ENCODE results near the gene ZNF695.

DNA sequence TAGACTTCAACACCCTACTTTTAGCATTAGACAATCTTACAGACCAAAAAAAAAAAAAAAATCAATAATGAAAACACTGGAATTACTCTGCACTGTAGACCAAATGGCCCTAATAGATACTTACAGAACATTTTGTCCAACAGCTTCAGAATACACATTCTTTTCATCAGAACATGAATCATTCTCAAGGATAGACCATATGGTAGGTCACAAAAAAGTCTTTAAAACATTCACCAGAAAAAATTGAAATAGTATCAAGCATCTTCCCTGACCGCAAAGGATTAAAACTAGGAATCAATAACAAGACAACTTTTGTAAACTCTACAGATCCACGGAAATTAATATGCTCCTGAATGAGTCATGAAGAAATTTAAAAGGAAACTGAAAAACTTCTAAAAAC is 48.2 kb upstream of the ZNF695 start:
- TF ChIP-seq, protein P1, sequence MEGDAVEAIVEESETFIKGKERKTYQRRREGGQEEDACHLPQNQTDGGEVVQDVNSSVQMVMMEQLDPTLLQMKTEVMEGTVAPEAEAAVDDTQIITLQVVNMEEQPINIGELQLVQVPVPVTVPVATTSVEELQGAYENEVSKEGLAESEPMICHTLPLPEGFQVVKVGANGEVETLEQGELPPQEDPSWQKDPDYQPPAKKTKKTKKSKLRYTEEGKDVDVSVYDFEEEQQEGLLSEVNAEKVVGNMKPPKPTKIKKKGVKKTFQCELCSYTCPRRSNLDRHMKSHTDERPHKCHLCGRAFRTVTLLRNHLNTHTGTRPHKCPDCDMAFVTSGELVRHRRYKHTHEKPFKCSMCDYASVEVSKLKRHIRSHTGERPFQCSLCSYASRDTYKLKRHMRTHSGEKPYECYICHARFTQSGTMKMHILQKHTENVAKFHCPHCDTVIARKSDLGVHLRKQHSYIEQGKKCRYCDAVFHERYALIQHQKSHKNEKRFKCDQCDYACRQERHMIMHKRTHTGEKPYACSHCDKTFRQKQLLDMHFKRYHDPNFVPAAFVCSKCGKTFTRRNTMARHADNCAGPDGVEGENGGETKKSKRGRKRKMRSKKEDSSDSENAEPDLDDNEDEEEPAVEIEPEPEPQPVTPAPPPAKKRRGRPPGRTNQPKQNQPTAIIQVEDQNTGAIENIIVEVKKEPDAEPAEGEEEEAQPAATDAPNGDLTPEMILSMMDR (IDR thresholded peaks at IDR 0.05): no peak
- no peak for TF ChIP-seq EZH2 (IDR thresholded peaks at IDR 0.05)
- TF ChIP-seq EZH2phosphoT487 (IDR thresholded peaks at IDR 0.05): no peak
